Activated T-cell treated with anti-CD3 and anti-CD28 coated beads, Interleukin-2, amount 50 U/mL, for 72 hours (primary cell): ENCODE measurements around the gene HLA-DQA1. TPM values are rescaled to one million over a fixed set of nuclear protein-coding genes. Genes with fewer than 3 reads are reported as not detected.
"Not testable (repeated sequence)": the region's sequence is repeated elsewhere in the genome, so short reads cannot be mapped to it uniquely, and the experiment has no call there.

ENCODE experiments used
- ATAC-seq, 2 donors: fragments of 150-1000 bp; cut with Tn5 transposase; replicated peaks in 1 of 2; 2 replicates each; pipeline ENCODE4 v1.10.0; 2021; ENCODE audit warnings: moderate library complexity in 2 of 2, mild to moderate bottlenecking in 1 of 2
- DNase-seq, 2 donors: peaks; one replicate each; pipeline ENCODE4 v3.0.0; 2021 to 2022; ENCODE audit warnings: mixed read lengths in 1 of 2
- H3K27ac Mint-ChIP-seq: one replicate; pipeline ENCODE4 v1.8.0; 2022; ENCODE audit warnings: mild to moderate bottlenecking, moderate library complexity, mixed read lengths
- H3K27me3 Mint-ChIP-seq: one replicate; pipeline ENCODE4 v1.8.0; 2022; ENCODE audit warnings: low read depth, mixed read lengths
- H3K36me3 Mint-ChIP-seq, 2 donors: one replicate each; pipeline ENCODE4 v1.8.0; 2022; ENCODE audit warnings: mixed read lengths in 2 of 2, mild to moderate bottlenecking in 1 of 2; ENCODE audit not compliant: insufficient read depth in 2 of 2
- H3K4me1 Mint-ChIP-seq: one replicate; pipeline ENCODE4 v1.8.0; 2022; ENCODE audit warnings: low read depth, mixed read lengths
- H3K4me3 Mint-ChIP-seq, 2 donors: one replicate each; pipeline ENCODE4 v1.8.0; 2022; ENCODE audit warnings: mild to moderate bottlenecking in 2 of 2, mixed read lengths in 2 of 2, moderate library complexity in 2 of 2
- H3K9me3 Mint-ChIP-seq, 2 donors: one replicate each; pipeline ENCODE4 v1.8.0; 2022; ENCODE audit warnings: mixed read lengths in 2 of 2
- total RNA-seq, 2 donors: library from RNA; stranded (reverse); gene quantifications; one replicate each; pipeline ENCODE4 v1.2.3, GENCODE V29; 2022

The HLA-DQA1 gene
- total RNA-seq, 2 donors from 2014 or later = 2.2 to 3.7 TPM

DNA sequence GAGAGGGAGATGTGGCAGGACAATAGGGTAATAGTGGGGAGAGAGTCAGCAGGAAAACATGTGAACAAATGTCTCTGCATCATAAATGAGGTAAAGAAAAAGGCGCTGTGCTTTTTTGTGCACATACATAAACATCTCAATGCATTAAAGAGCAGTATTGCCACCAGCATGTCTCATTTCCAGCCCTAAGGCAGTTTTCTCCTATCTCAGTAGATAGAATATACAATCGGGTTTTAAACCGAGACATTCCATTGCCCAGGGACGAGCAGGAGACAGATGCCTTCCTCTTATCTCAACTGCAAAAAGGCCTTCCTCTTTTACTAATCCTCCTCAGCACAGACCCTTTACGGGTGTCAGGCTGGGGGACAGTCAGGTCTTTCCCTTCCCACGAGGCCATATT, 20.1 kb downstream of the HLA-DQA1 start:
- not testable (repeated sequence) for ATAC-seq

GRCh38 chr6:32657819-32658218, 20.6 kb downstream of the HLA-DQA1 start:
- H3K4me1 Mint-ChIP-seq, H3K4me3 Mint-ChIP-seq, H3K27ac Mint-ChIP-seq, H3K36me3 Mint-ChIP-seq, ATAC-seq, H3K27me3 Mint-ChIP-seq, H3K9me3 Mint-ChIP-seq, DNase-seq: not testable (repeated sequence)

More for the DNA sequence above, 20.1 kb downstream of the HLA-DQA1 start:
- H3K27ac Mint-ChIP-seq, H3K4me1 Mint-ChIP-seq, DNase-seq, H3K9me3 Mint-ChIP-seq, H3K27me3 Mint-ChIP-seq, H3K36me3 Mint-ChIP-seq, H3K4me3 Mint-ChIP-seq: not testable (repeated sequence)

DNA sequence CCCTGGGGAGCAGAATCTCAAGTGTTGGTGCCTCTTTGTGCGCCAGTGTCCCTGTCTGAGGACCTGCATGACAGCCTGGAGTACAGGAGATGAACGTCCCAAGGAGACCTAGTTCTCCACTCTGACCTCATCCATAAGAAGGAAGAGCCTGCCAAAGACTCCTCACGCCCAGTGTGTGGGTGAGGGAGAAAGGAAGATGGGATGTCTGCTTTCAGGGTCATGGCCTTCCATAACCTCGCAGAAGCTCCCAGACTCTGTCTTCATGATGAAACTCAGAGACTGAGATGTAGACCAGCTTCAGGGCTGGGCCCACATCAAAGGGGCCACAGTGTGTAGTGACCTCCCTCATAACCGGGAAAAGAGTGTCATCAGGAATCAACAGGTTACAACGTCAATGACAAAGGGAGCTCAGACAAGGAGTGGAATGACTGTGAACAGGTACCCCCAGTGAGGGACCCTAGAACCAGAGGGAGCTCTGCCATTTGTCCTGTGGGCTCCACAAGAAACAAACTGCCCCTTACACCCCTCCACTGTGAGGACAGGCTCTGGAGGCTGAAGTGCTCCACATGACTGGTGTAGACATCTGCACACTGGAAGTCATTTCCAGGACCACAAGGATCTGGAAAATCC, 21.2 kb downstream of the HLA-DQA1 start:
- ATAC-seq = no peak
- Mint-ChIP-seq H3K4me1 (peaks cover 8% of the 10 kb centered on the region), H3K27ac (no peak overlapping the region), H3K36me3 (peaks cover 0 to 3% of the 10 kb centered on the region in 2 donors), H3K9me3 (peaks cover 0 to 2% of the 10 kb centered on the region in 2 donors), H3K27me3 (peaks cover 7% of the 10 kb centered on the region), H3K4me3 (no peak overlapping the region)
- no peak for DNase-seq

GRCh38 chr6:32659856-32660595, 22.8 kb downstream of the HLA-DQA1 start:
- peak overlapping the region; percentile 63 for H3K27ac Mint-ChIP-seq
- H3K36me3 Mint-ChIP-seq = peaks cover 0 to 3% of the 10 kb centered on the region in 2 donors
- ATAC-seq (no peak), DNase-seq (no peak)
- peak overlapping the region in 1 of 2 donors; percentile 14 for H3K4me3 Mint-ChIP-seq
- H3K4me1 Mint-ChIP-seq = peaks cover 8% of the 10 kb centered on the region
- peaks cover 20% of the 10 kb centered on the region for H3K27me3 Mint-ChIP-seq
- peaks cover 0 to 2% of the 10 kb centered on the region in 2 donors for H3K9me3 Mint-ChIP-seq

DNA sequence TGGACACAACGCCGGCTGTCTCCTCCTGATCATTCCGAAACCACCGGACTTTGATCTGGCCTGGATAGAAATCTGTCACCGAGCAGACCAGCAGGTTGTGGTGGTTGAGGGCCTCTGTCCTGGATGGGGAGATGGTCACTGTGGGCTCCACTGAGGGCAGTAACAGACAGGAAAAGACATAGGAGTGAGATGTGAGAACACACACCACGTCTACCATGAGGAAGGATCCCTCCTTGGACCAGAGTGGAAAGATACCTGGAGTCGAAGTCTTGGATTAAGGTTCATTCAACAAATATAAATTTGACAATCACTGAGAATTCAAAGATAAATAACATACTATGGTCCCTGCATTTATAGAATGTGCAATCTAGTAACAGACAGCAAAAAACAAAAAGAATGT, 24.9 kb downstream of the HLA-DQA1 start:
- Mint-ChIP-seq H3K27ac (no peak overlapping the region), H3K4me3 (no peak overlapping the region), H3K27me3 (peaks cover 41% of the 10 kb centered on the region), H3K9me3 (no peaks in the 10 kb centered on the region), H3K36me3 (peaks cover 0 to 3% of the 10 kb centered on the region in 2 donors), H3K4me1 (peaks cover 27% of the 10 kb centered on the region)
- ATAC-seq (no peak), DNase-seq (no peak)

DNA sequence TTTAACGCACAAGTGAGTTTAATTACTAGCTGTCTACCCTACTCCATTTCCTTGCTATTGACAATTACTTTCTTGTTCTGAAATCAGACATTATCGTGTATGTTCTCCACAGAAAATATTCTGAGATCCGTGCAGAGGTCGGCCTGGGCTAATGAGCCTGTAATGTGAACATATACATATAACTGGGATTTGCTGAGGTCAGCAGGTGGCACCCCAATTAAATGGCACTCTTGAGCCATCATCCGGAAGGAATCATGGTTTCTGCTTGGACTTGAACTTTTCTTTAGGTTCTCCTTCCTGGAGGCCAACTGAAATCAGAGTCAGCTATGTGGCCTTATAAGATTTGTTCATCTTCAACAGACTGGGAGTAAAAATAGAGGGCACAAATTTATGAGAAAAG, 25.6 kb downstream of the HLA-DQA1 start:
- Mint-ChIP-seq H3K27me3 (peaks cover 47% of the 10 kb centered on the region), H3K27ac (no peak overlapping the region), H3K4me3 (peak overlapping the region in 1 of 2 donors; percentile 16), H3K4me1 (peaks cover 31% of the 10 kb centered on the region), H3K9me3 (no peaks in the 10 kb centered on the region), H3K36me3 (peaks cover 0 to 3% of the 10 kb centered on the region in 2 donors)
- ATAC-seq = no peak
- no peak for DNase-seq

- H3K4me1 Mint-ChIP-seq = peaks cover 41% of the 10 kb centered on the region
Measured at GRCh38 chr6:32664354-32664753, 27.1 kb downstream of the HLA-DQA1 start.

DNA sequence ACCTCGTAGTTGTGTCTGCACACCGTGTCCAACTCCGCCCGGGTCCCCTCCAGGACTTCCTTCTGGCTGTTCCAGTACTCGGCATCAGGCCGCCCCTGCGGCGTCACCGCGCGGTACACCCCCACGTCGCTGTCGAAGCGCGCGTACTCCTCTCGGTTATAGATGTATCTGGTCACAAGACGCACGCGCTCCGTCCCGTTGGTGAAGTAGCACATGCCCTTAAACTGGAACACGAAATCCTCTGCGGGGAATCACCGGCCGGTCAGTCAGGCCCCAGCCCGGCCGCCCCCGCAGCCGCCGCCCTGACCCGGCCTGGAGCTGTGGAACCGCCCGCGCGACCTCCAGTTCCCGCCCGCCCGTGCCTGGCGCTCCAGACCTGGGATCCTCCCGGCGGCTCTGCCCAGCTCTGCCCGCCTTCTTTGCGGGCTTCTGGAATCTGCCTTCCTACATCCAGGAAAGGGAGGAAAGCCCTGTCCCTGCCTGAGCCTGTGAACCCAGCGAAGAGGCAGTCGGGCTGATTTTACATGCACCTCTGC, 27.7 kb downstream of the HLA-DQA1 start:
- ATAC-seq (peak; percentile 47 to 51), DNase-seq (peak in 1 of 2 donors; percentile 43)
- H3K4me1 Mint-ChIP-seq = peaks cover 37% of the 10 kb centered on the region
- peak overlapping the region; percentile 76 to 80 for H3K4me3 Mint-ChIP-seq
- H3K27ac Mint-ChIP-seq = peak overlapping the region; percentile 20
- no peaks in the 10 kb centered on the region for H3K9me3 Mint-ChIP-seq
- peaks cover 55% of the 10 kb centered on the region for H3K27me3 Mint-ChIP-seq
- peaks cover 0 to 3% of the 10 kb centered on the region in 2 donors for H3K36me3 Mint-ChIP-seq

More at GRCh38 chr6:32664354-32664753, 27.1 kb downstream of the HLA-DQA1 start:
- DNase-seq (no peak), ATAC-seq (no peak)
- Mint-ChIP-seq H3K27ac (no peak overlapping the region), H3K27me3 (peaks cover 50% of the 10 kb centered on the region), H3K36me3 (peaks cover 0 to 3% of the 10 kb centered on the region in 2 donors), H3K9me3 (no peaks in the 10 kb centered on the region), H3K4me3 (peak overlapping the region in 1 of 2 donors; percentile 76)

DNA sequence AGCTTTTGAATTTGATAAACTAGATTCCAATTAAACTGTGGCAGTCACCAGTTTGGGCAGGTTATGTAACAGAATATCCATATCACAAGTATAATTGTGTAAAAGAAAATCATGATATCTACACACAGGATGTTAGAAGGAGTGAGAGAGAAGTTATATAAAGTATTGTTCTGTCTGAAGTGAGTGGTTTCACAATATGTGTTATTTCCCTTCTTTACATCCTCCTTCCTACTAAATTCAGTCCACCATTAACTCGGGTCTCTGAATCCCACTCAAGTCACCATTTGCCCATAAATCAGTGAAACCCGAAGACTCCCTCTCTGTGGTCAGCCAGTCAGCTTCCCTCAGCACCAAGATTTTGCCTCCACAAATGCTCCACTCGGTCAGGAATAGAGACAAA, 28.5 kb downstream of the HLA-DQA1 start:
- H3K9me3 Mint-ChIP-seq = no peaks in the 10 kb centered on the region
- DNase-seq (no peak), ATAC-seq (no peak)
- H3K36me3 Mint-ChIP-seq = peaks cover 0 to 5% of the 10 kb centered on the region in 2 donors
- peaks cover 33% of the 10 kb centered on the region for H3K4me1 Mint-ChIP-seq
- peak overlapping the region; percentile 20 for H3K27ac Mint-ChIP-seq
- peak overlapping the region; percentile 76 to 80 for H3K4me3 Mint-ChIP-seq
- peaks cover 55% of the 10 kb centered on the region for H3K27me3 Mint-ChIP-seq

GRCh38 chr6:32666420-32667300, 29.5 kb downstream of the HLA-DQA1 start, which contains the start of gene HLA-DQB1:
Gene HLA-DQB1, minus strand, starts transcription at chr6:32666657. Its CDS starts 50 bp downstream, at chr6:32666607.
- peak in 1 of 2 donors; percentile 40 for DNase-seq
- peaks cover 55% of the 10 kb centered on the region for H3K27me3 Mint-ChIP-seq
- H3K4me3 Mint-ChIP-seq = peak within 1 kb of the TSS; percentile 76 to 80
- no peaks in the 10 kb centered on the region for H3K9me3 Mint-ChIP-seq
- peaks cover 0 to 5% of the 10 kb centered on the region in 2 donors for H3K36me3 Mint-ChIP-seq
- ATAC-seq = peak; percentile 86
- peak within 1 kb of the TSS; percentile 20 for H3K27ac Mint-ChIP-seq
- peaks cover 33% of the 10 kb centered on the region for H3K4me1 Mint-ChIP-seq

- Mint-ChIP-seq H3K9me3 (peaks cover 5% of the 10 kb centered on the region in 2 donors), H3K4me1 (peaks cover 33% of the 10 kb centered on the region), H3K27ac (no peak overlapping the region), H3K36me3 (peaks cover 2 to 13% of the 10 kb centered on the region in 2 donors), H3K4me3 (no peak overlapping the region), H3K27me3 (peaks cover 49% of the 10 kb centered on the region)
- ATAC-seq (peak; percentile 53 to 71), DNase-seq (peak; percentile 13 to 32)
Measured at GRCh38 chr6:32668226-32668747, 31.1 kb downstream of the HLA-DQA1 start.

DNA sequence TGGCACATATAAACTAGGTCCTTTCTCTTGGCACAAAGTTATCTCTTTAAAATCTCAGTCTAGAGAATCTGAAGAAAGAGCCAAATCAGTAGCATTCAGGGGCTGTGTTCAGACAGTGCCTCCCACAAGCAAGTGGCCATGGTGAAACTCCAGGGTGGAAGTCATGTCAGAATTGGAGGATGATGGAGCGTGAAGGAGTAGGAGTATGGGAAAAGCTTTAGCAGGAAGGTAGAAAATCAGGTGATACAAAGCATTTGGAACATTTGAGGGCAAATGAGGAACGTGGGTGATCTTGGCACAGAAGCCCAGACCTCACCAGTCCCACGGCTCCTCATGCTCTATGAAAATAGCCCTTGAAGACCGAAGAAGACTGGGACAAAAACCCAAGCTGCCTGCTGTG, 32.0 kb downstream of the HLA-DQA1 start:
- peaks cover 2 to 13% of the 10 kb centered on the region in 2 donors for H3K36me3 Mint-ChIP-seq
- no peak overlapping the region for H3K4me3 Mint-ChIP-seq
- peaks cover 33% of the 10 kb centered on the region for H3K4me1 Mint-ChIP-seq
- peaks cover 5 to 7% of the 10 kb centered on the region in 2 donors for H3K9me3 Mint-ChIP-seq
- ATAC-seq (no peak), DNase-seq (no peak)
- H3K27ac Mint-ChIP-seq = no peak overlapping the region
- peaks cover 42% of the 10 kb centered on the region for H3K27me3 Mint-ChIP-seq
